GM12801 (cell line): ENCODE results near the gene LRRC25.

ENCODE experiments used
- TF ChIP-seq, protein P1 (sequence below): IDR thresholded peaks from one replicate; pipeline ENCODE4 v1.5.1; 2011; ENCODE audit warnings: control low read depth; ENCODE audit not compliant: insufficient read length; ENCODE audit errors: extremely low read depth

LRRC25 gene

DNA sequence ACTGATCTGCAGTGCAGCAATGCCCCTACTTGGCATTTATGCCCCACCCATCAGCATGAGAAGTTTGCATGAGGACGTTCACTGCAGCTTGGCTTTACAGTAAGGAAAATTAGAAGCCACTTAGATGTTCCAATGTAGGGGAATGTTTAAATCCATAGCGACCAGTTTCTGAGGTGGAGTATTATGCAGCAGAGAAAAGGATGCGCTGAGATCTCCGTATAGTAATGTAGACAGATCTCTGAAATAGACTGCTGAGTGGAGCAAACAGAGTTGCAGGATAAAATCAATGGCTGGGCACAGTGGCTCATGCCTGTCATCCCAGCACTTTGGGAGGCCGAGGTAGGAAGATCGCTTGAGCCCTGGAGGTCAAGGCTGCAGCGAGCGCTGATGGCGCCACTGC lies 46.9 kb downstream of the LRRC25 start:
- TF ChIP-seq, protein P1, sequence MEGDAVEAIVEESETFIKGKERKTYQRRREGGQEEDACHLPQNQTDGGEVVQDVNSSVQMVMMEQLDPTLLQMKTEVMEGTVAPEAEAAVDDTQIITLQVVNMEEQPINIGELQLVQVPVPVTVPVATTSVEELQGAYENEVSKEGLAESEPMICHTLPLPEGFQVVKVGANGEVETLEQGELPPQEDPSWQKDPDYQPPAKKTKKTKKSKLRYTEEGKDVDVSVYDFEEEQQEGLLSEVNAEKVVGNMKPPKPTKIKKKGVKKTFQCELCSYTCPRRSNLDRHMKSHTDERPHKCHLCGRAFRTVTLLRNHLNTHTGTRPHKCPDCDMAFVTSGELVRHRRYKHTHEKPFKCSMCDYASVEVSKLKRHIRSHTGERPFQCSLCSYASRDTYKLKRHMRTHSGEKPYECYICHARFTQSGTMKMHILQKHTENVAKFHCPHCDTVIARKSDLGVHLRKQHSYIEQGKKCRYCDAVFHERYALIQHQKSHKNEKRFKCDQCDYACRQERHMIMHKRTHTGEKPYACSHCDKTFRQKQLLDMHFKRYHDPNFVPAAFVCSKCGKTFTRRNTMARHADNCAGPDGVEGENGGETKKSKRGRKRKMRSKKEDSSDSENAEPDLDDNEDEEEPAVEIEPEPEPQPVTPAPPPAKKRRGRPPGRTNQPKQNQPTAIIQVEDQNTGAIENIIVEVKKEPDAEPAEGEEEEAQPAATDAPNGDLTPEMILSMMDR: no peak

DNA sequence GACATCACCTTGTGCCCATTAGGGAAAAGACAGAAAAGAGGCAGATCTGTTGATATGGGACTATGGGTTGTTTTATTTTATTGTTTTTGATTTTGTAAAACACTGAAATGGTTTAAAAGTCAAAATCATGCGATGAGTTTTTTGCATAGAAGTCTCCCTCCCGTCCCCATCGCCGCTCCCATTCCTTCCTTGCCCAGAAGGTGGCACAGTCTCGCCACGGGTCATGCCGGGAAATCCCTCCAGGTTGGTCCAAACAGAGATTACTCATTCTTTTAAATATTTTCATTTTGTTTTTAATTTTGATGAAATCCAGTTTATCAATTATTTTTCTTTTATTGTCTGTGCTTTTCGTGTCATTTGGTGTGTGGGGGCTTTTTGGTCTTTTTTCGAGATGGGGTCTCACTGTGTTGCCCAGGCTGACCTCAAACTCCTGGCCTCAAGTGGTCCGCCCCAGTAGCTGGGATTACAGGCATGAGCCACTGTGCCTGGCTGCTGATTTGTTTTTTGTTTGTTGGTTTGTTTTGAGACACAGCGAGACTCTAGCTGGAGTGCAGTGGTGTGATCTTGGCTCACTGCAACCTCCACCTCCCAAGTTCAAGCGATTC lies 47.8 kb downstream of the LRRC25 start:
- TF ChIP-seq, protein P1: no peak

DNA sequence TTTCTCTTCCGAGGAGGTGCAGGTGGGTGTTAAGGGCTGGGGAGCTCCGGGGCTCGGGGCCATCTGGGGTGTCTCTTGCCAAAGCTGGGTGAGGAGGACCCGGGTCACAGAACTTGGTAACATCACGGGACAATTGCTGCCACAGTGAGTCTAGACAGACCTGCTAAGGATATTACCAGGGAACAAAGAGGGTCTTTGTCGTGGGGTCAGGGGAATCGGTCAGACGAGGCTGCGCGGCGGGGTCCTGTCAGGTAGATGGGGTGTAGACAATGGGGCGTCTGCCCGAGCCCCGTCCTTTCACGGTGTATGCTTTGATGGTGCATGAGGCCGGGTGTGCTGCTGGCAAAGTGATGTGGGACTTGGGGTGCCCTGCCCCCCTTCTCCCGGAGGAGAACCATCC lies 49.3 kb downstream of the LRRC25 start:
- TF ChIP-seq, protein P1: no peak

DNA sequence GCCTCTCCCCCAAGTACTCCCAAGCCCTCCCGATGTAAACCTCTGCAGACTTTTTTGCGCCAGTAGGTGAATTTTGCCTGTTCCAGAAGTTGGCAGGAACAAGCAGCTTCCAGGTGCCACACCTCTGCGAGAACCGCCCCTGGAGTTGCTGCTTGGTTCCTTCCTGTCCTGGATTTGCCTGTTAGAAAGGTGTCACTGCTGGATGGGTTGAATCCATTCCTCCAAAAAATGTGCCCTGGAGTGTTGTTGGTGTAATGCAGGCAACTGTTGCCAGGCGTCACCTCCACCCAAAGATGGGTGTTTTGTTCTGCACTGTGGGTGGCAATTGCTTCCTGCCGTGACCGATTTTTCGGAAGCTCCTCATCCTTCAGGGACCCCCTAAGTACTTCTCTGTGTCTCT lies 51.3 kb downstream of the LRRC25 start:
- TF ChIP-seq, protein P1: no peak

DNA sequence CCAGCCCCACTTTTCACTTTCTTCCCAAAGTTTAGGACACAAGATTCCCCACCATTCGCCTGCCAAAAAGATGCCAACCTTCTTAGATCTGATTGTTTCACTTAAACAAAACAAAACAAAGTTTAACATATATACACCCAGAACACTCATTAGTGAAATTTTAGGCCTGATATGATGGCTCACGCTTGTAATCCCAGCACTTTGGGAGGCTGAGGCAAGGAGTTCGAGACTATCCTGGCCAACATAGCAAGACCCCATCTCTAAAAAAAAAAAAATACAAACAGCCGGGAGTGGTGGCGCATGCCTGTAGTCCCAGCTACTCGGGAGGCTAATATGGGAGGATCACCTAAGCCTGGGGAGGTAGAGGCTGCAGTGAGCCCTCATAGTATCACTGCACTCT lies 52.1 kb downstream of the LRRC25 start:
- TF ChIP-seq, protein P1: no peak

DNA sequence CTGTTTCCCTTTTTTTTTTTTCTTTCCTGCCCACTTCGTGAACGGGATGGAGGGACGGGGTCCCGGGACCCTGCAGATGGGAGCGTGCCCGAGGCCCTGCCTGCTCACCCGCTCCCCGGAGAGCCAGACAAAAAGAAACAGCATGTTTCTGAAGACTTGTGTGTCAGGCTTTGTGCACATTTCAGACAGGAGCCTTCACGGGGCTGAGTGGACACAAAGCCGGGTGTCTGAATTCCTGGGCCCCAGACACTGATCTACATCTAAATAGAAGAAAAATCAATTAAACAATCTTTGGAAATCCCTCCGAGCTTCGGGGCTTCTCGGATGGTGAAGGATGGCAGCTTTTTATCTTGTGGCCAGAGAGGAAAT lies 52.9 kb downstream of the LRRC25 start:
- TF ChIP-seq, protein P1: no peak

DNA sequence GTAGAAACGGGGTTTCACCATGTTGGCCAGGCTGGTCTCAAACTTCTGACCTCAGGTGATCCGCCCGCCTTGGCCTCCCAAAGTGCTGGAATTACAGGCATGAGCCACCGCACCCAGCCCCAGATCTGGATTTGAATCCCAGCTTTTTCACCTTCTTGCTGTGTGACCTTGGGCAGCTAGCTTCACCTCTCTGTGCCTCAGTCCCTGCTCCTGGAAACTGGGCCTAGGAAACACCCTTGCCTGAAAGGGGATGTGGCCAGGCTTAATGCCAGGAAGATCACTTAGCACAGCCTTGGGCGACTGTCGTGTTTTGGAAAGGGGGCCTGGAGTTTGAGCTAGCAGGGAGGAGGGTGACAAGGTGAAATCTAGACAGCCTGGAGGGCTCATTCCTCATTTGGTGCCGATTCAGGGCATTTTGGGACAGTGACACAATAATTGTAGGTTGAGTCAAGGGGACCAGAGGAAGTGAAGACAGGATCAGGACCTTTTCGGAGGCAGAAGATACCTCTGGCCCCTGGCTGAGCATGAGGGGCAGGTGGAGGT lies 55.3 kb downstream of the LRRC25 start:
- TF ChIP-seq, protein P1: no peak
